Bronchial epithelial cell (primary cell): Measurements from ENCODE around the gene SLC43A3. TPM values are rescaled to one million over a fixed set of nuclear protein-coding genes. Genes with fewer than 3 reads are reported as not detected.

Source experiments
- DNase-seq: peaks from one replicate; pipeline ENCODE4 v3.0.0-alpha.2; 2010; ENCODE audit warnings: low read depth
- FAIRE-seq: peaks from 2 replicates; lab custom pipeline; 2011; peaks lifted over from hg19 to GRCh38; lab: Jason Lieb, UNC
- H3K27me3 ChIP-seq: 2 replicates; pipeline ENCODE4 v1.5.1; 2011; ENCODE audit warnings: low read length; ENCODE audit not compliant: control insufficient read depth, insufficient read depth
- H3K36me3 ChIP-seq: 2 replicates; pipeline ENCODE4 v1.5.1; 2011; ENCODE audit warnings: low read length; ENCODE audit not compliant: control insufficient read depth, insufficient read depth
- H3K4me3 ChIP-seq: 2 replicates; pipeline ENCODE4 v1.5.1; 2011; ENCODE audit warnings: mild to moderate bottlenecking, low read depth, low read length, control low read depth
- CTCF ChIP-seq: IDR thresholded peaks from 2 replicates; pipeline ENCODE4 v1.5.1; 2011; ENCODE audit warnings: mild to moderate bottlenecking, moderate library complexity, low read length, control low read depth, inconsistent platforms; ENCODE audit not compliant: insufficient read depth, severe bottlenecking
- total RNA-seq: library from RNA; depleted of rRNA; stranded (reverse); fragments of >200 nt; gene quantifications from 2 replicates; pipeline ENCODE4 v1.2.1, GENCODE V29; 2014

Gene SLC43A3
- total RNA-seq, 1 donor from 2014 or later = 1.8 TPM

GRCh38 chr11:57359896-57360690 lies 66.8 kb downstream of the SLC43A3 start:
- no peaks in the 10 kb centered on the region for H3K27me3 ChIP-seq
- no peak for DNase-seq
- no peaks in the 10 kb centered on the region for H3K36me3 ChIP-seq
- FAIRE-seq = no peak
- no peak for TF ChIP-seq CTCF
- H3K4me3 ChIP-seq = no peak overlapping the region

GRCh38 chr11:57359396-57359795 lies 67.5 kb downstream of the SLC43A3 start:
- DNase-seq (no peak), FAIRE-seq (no peak)
- TF ChIP-seq CTCF = no peak
- Histone ChIP-seq H3K36me3 (no peaks in the 10 kb centered on the region), H3K27me3 (no peaks in the 10 kb centered on the region), H3K4me3 (no peak overlapping the region)

- DNase-seq (no peak), FAIRE-seq (no peak)
- H3K36me3 ChIP-seq = no peaks in the 10 kb centered on the region
- no peak overlapping the region for H3K4me3 ChIP-seq
- TF ChIP-seq CTCF = no peak
- no peaks in the 10 kb centered on the region for H3K27me3 ChIP-seq
Measured at GRCh38 chr11:57358991-57359390, 67.9 kb downstream of the SLC43A3 start.

GRCh38 chr11:57358543-57358961 lies 68.4 kb downstream of the SLC43A3 start:
- DNase-seq (no peak), FAIRE-seq (no peak)
- Histone ChIP-seq H3K36me3 (no peaks in the 10 kb centered on the region), H3K4me3 (no peak overlapping the region), H3K27me3 (no peaks in the 10 kb centered on the region)
- TF ChIP-seq CTCF = no peak

GRCh38 chr11:57357856-57358255 lies 69.1 kb downstream of the SLC43A3 start:
- no peak overlapping the region for H3K4me3 ChIP-seq

More at GRCh38 chr11:57357856-57358255, 69.1 kb downstream of the SLC43A3 start:
- FAIRE-seq (no peak), DNase-seq (no peak)
- H3K36me3 ChIP-seq = no peaks in the 10 kb centered on the region
- no peak for TF ChIP-seq CTCF
- no peaks in the 10 kb centered on the region for H3K27me3 ChIP-seq
